Smooth muscle cell (in vitro differentiated cells): Measurements from ENCODE around the gene KDM4B. TPM values are rescaled to one million over a fixed set of nuclear protein-coding genes. Genes with fewer than 3 reads are reported as not detected.

ENCODE experiments used
- DNase-seq: peaks from one replicate; lab custom pipeline; 2025; ENCODE audit not compliant: unreplicated experiment; lab: John Stamatoyannopoulos, UW
- H2AFZ ChIP-seq: fragments of 200-600 bp; sonication (generic); 2 replicates; pipeline ENCODE4 v1.6.0; 2016; ENCODE audit warnings: antibody characterized with exemption, low read depth, mild to moderate bottlenecking
- H3F3A ChIP-seq: fragments of 200-600 bp; sonication (generic); 2 replicates; pipeline ENCODE4 v1.6.0; 2017; ENCODE audit warnings: antibody characterized with exemption, low read depth
- H3K27ac ChIP-seq: fragments of 200-600 bp; sonication (generic); 2 replicates; pipeline ENCODE4 v1.5.1; 2016; ENCODE audit warnings: low read depth, mild to moderate bottlenecking
- H3K27me3 ChIP-seq: fragments of 200-600 bp; sonication (generic); 2 replicates; pipeline ENCODE4 v1.6.1; 2016; ENCODE audit warnings: low read depth, mild to moderate bottlenecking
- H3K36me3 ChIP-seq: fragments of 200-600 bp; sonication (generic); 2 replicates; pipeline ENCODE4 v1.5.1; 2016; ENCODE audit warnings: low read depth
- H3K4me1 ChIP-seq: fragments of 200-600 bp; sonication (generic); 2 replicates; pipeline ENCODE4 v1.5.1; 2016; ENCODE audit warnings: low read depth
- H3K4me2 ChIP-seq: fragments of 200-600 bp; sonication (generic); 2 replicates; pipeline ENCODE4 v1.6.0; 2016; ENCODE audit warnings: mild to moderate bottlenecking
- H3K4me3 ChIP-seq: fragments of 200-600 bp; sonication (generic); 2 replicates; pipeline ENCODE4 v1.5.1; 2016; ENCODE audit warnings: mild to moderate bottlenecking
- H3K79me2 ChIP-seq: fragments of 200-600 bp; sonication (generic); 2 replicates; pipeline ENCODE4 v1.6.0; 2016; ENCODE audit warnings: low read depth, mild to moderate bottlenecking
- H3K9ac ChIP-seq: fragments of 200-600 bp; sonication (generic); 2 replicates; pipeline ENCODE4 v1.6.0; 2016; ENCODE audit warnings: low read depth
- H3K9me3 ChIP-seq: fragments of 200-600 bp; sonication (generic); replicated peaks from 2 replicates; pipeline ENCODE4 v1.5.1; 2016; ENCODE audit warnings: low read depth
- H4K20me1 ChIP-seq: fragments of 200-600 bp; sonication (generic); 2 replicates; pipeline ENCODE4 v1.6.0; 2016; ENCODE audit warnings: low read depth
- CTCF ChIP-seq: fragments of 200-600 bp; sonication (generic); IDR thresholded peaks from 2 replicates; pipeline ENCODE4 v1.5.1; 2017; ENCODE audit warnings: borderline replicate concordance, mild to moderate bottlenecking, antibody characterized with exemption; ENCODE audit not compliant: insufficient read depth, poor library complexity, severe bottlenecking
- WGBS: methylation state at CpG from one replicate; pipeline ENCODE4 v1.1.7; 2016; ENCODE audit warnings: low lambda C conversion rate; 5-methylcytosine and 5-hydroxymethylcytosine counted together
- polyA plus RNA-seq: library from polyadenylated mRNA; unstranded; fragments of >200 nt; fragmentation: Nextera tagmentation; extraction: Ambion mirVana; gene quantifications from 2 replicates; pipeline ENCODE4 v1.2.1, GENCODE V29; 2016
- total RNA-seq: library from RNA; depleted of rRNA; stranded (reverse); fragments of >200 nt; gene quantifications from 2 replicates; pipeline ENCODE4 v1.2.3, GENCODE V29; 2014

Gene KDM4B
- total and polyA plus RNA-seq, 2 experiments from 2014 or later, result 27.9 to 32.3 TPM

- no peak for TF ChIP-seq CTCF
- WGBS, result 37% methylated on average over 4 of the region's 4 CpGs
- H3K36me3 ChIP-seq, result no peaks in the 10 kb centered on the region
- H3F3A ChIP-seq, result peaks cover 6% of the 10 kb centered on the region
- peaks cover 95% of the 10 kb centered on the region for H3K79me2 ChIP-seq
- no peak overlapping the region for H3K9ac ChIP-seq
- H3K9me3 ChIP-seq, result no peaks in the 10 kb centered on the region
- H4K20me1 ChIP-seq, result peaks cover 100% of the 10 kb centered on the region
- H3K27me3 ChIP-seq, result no peaks in the 10 kb centered on the region
- H3K4me1 ChIP-seq, result no peaks in the 10 kb centered on the region
- peak overlapping the region; percentile 73 for H3K27ac ChIP-seq
- no peak overlapping the region for H2AFZ ChIP-seq
- H3K4me3 ChIP-seq, result no peak overlapping the region
- H3K4me2 ChIP-seq, result peak overlapping the region; percentile 66
- no peak for DNase-seq
Measured at GRCh38 chr19:5002143-5002542, 33.2 kb downstream of the KDM4B start.

GRCh38 chr19:5003781-5004180 lies 34.9 kb downstream of the KDM4B start:
- no peaks in the 10 kb centered on the region for H3K9me3 ChIP-seq
- no peak for DNase-seq
- peaks cover 100% of the 10 kb centered on the region for H4K20me1 ChIP-seq

GRCh38 chr19:5005096-5005495 lies 36.2 kb downstream of the KDM4B start:
- H3F3A ChIP-seq, result peaks cover 6% of the 10 kb centered on the region
- no peak overlapping the region for H3K27ac ChIP-seq
- no peak overlapping the region for H3K4me3 ChIP-seq
- H3K27me3 ChIP-seq, result no peaks in the 10 kb centered on the region
- DNase-seq, result no peak
- no peak for TF ChIP-seq CTCF
- no peak overlapping the region for H2AFZ ChIP-seq
- H3K9me3 ChIP-seq, result no peaks in the 10 kb centered on the region
- 97% methylated on average over 5 of the region's 5 CpGs for WGBS
- no peak overlapping the region for H3K9ac ChIP-seq
- H3K79me2 ChIP-seq, result peaks cover 100% of the 10 kb centered on the region
- no peak overlapping the region for H3K4me2 ChIP-seq
- no peaks in the 10 kb centered on the region for H3K4me1 ChIP-seq
- H3K36me3 ChIP-seq, result no peaks in the 10 kb centered on the region
- peaks cover 100% of the 10 kb centered on the region for H4K20me1 ChIP-seq

More at GRCh38 chr19:5003781-5004180, 34.9 kb downstream of the KDM4B start:
- Histone ChIP-seq H3K27ac (no peak overlapping the region), H3F3A (peaks cover 6% of the 10 kb centered on the region), H3K79me2 (peaks cover 95% of the 10 kb centered on the region), H3K4me1 (no peaks in the 10 kb centered on the region), H3K36me3 (no peaks in the 10 kb centered on the region), H2AFZ (no peak overlapping the region), H3K4me3 (no peak overlapping the region), H3K9ac (no peak overlapping the region), H3K27me3 (no peaks in the 10 kb centered on the region), H3K4me2 (no peak overlapping the region)
- no peak for TF ChIP-seq CTCF
- 94% methylated on average over 17 of the region's 18 CpGs for WGBS

- DNase-seq, result no peak
Measured at GRCh38 chr19:5006201-5006600, 37.3 kb downstream of the KDM4B start.

More at GRCh38 chr19:5006201-5006600, 37.3 kb downstream of the KDM4B start:
- Histone ChIP-seq H3K4me3 (no peak overlapping the region), H3K36me3 (no peaks in the 10 kb centered on the region), H3K79me2 (peaks cover 100% of the 10 kb centered on the region), H3K27ac (no peak overlapping the region), H3K4me1 (no peaks in the 10 kb centered on the region), H3K27me3 (no peaks in the 10 kb centered on the region), H3K9me3 (no peaks in the 10 kb centered on the region), H3K9ac (no peak overlapping the region), H3F3A (peaks cover 6% of the 10 kb centered on the region), H4K20me1 (peaks cover 100% of the 10 kb centered on the region), H2AFZ (no peak overlapping the region), H3K4me2 (no peak overlapping the region)
- 74% methylated on average over 8 of the region's 10 CpGs for WGBS
- no peak for TF ChIP-seq CTCF
